A172 (cell line): Measurements from ENCODE around the gene COX6A1. TPM values are rescaled to one million over a fixed set of nuclear protein-coding genes. Genes with fewer than 3 reads are reported as not detected.

Source experiments
- total RNA-seq: library from RNA; depleted of rRNA; stranded (reverse); fragments of >200 nt; shearing (Covaris generic); gene quantifications from 2 replicates; pipeline ENCODE4 v1.2.3, GENCODE V29; 2014; rRNA removed

Gene COX6A1
- total RNA-seq, 1 experiment from 2014 or later: 726 TPM

Other genes starting within 250 kb of the COX6A1 start
- 41.5 and 43.4 TPM in 2 replicates for gene GCN1, start 243.4 kb upstream of the COX6A1 start, total RNA-seq
- 2,135 and 2,569 TPM in 2 replicates for gene RPLP0, start 237.0 kb upstream of the COX6A1 start, total RNA-seq
- gene PXN, start 172.4 kb upstream of the COX6A1 start, total RNA-seq: 136 and 156 TPM in 2 replicates
- gene RNU4-2, start 146.2 kb upstream of the COX6A1 start, total RNA-seq: under 0.01 TPM in 2 replicates
- under 0.01 TPM in 2 replicates for gene RNU4-1, start 144.9 kb upstream of the COX6A1 start, total RNA-seq
- 1.3 and 1.4 TPM in 2 replicates for gene SIRT4, start 135.8 kb upstream of the COX6A1 start, total RNA-seq
- gene PLA2G1B, start 110.3 kb upstream of the COX6A1 start, total RNA-seq: not detected in 2 replicates
- gene MSI1, start 68.9 kb upstream of the COX6A1 start, total RNA-seq: 0.57 and 1.6 TPM in 2 replicates
- 67.3 and 73.1 TPM in 2 replicates for gene TRIAP1, start 8.3 kb downstream of the COX6A1 start, total RNA-seq
- 19.8 and 22.3 TPM in 2 replicates for gene GATC, start 8.3 kb downstream of the COX6A1 start, total RNA-seq
- gene SRSF9, start 31.6 kb downstream of the COX6A1 start, total RNA-seq: 189 and 207 TPM in 2 replicates
- 570 and 573 TPM in 2 replicates for gene DYNLL1, start 58.0 kb downstream of the COX6A1 start, total RNA-seq
- gene COQ5, start 91.0 kb downstream of the COX6A1 start, total RNA-seq: 30.2 and 39.2 TPM in 2 replicates
- gene RNF10, start 96.2 kb downstream of the COX6A1 start, total RNA-seq: 46.2 and 85.2 TPM in 2 replicates
- gene POP5, start 143.3 kb downstream of the COX6A1 start, total RNA-seq: 54.7 and 60.3 TPM in 2 replicates
- 0.83 TPM in 1 of 2 replicates, not detected in the other for gene CABP1, start 202.5 kb downstream of the COX6A1 start, total RNA-seq
- 105 and 120 TPM in 2 replicates for gene MLEC, start 249.0 kb downstream of the COX6A1 start, total RNA-seq